A549 (cell line): Measurements from ENCODE around the gene ZNF425. TPM values are rescaled to one million over a fixed set of nuclear protein-coding genes. Genes with fewer than 3 reads are reported as not detected.

Source experiments
- ATAC-seq, 2 experiments: fragments of 200-7000 bp in 1 of 2; fragments of >200 bp in 1 of 2; cut with Nextera tagmentation in 1 of 2; cut with Tn5 transposase in 1 of 2; 3 replicates each; pipeline versions ENCODE4 v1.8.0 to v1.9.1; 2018 to 2020; ENCODE audit warnings: mild to moderate bottlenecking in 1 of 2, moderate library complexity in 1 of 2
- CTCF ChIA-PET: fragments of 300-600 bp; sonication (Branson Sonifier 250); formaldehyde crosslinking; extraction: SDS; loops from one replicate; lab custom pipeline; 2021; ENCODE audit warnings: antibody characterized with exemption, inconsistent platforms; lab: Yijun Ruan, JAX
- POLR2A ChIA-PET: fragments of 350-600 bp; formaldehyde crosslinking; extraction: SDS; loops from one replicate; lab custom pipeline; 2021; ENCODE audit warnings: antibody characterized with exemption, inconsistent platforms; lab: Yijun Ruan, JAX
- DNase-seq, 2 experiments: peaks; one replicate each; pipeline versions ENCODE4 v3.0.0 to v3.0.0-alpha.2; 2011 to 2016; ENCODE audit warnings: low read depth in 1 of 2, low spot score in 1 of 2
- FAIRE-seq: peaks from 2 replicates; lab custom pipeline; 2011; peaks lifted over from hg19 to GRCh38; lab: Jason Lieb, UNC
- H3K27ac ChIP-seq, 2 experiments: fragments of >200 bp; sonication (Bioruptor Twin); formaldehyde crosslinking; 3 replicates each; pipeline ENCODE4 v1.5.1; 2016 to 2017
- H3K4me1 ChIP-seq: fragments of >200 bp; sonication (Bioruptor Twin); formaldehyde crosslinking; 3 replicates; pipeline ENCODE4 v1.6.1; 2016
- H3K4me2 ChIP-seq: fragments of >200 bp; sonication (Bioruptor Twin); formaldehyde crosslinking; 3 replicates; pipeline ENCODE4 v1.6.1; 2016
- H3K4me3 ChIP-seq: fragments of >200 bp; sonication (Bioruptor Twin); formaldehyde crosslinking; 3 replicates; pipeline ENCODE4 v1.5.1; 2016
- H3K9me3 ChIP-seq: fragments of >200 bp; sonication (Bioruptor Twin); formaldehyde crosslinking; 3 replicates; pipeline ENCODE4 v1.6.1; 2016
- ATOH8 ChIP-seq: fragments of 250-450 bp; sonication (Bioruptor Pico); IDR thresholded peaks from 2 replicates; pipeline ENCODE4 v1.5.0; 2020; ENCODE audit warnings: low read depth, mild to moderate bottlenecking, moderate library complexity
- BCL3 ChIP-seq: fragments of >200 bp; sonication (Bioruptor Twin); formaldehyde crosslinking; IDR thresholded peaks from 3 replicates; pipeline ENCODE4 v1.6.1; 2016
- BHLHE40 ChIP-seq: IDR thresholded peaks from 2 replicates; pipeline ENCODE4 v1.6.1; 2012; ENCODE audit warnings: low read depth, low read length, inconsistent platforms
- CBX2 ChIP-seq: fragments of 200-600 bp; sonication (generic); IDR thresholded peaks from 2 replicates; pipeline ENCODE4 v1.6.1; 2016; ENCODE audit warnings: low read depth, mild to moderate bottlenecking, borderline replicate concordance
- CBX8 ChIP-seq: fragments of 200-600 bp; sonication (generic); IDR thresholded peaks from 2 replicates; pipeline ENCODE4 v1.6.1; 2016
- CEBPB ChIP-seq, 2 experiments: fragments of >200 bp in 1 of 2; sonication (Bioruptor Twin) in 1 of 2; formaldehyde crosslinking in 1 of 2; IDR thresholded peaks; 2 replicates each; pipeline ENCODE4 v1.6.1; 2012 to 2016
- E2F6 ChIP-seq: IDR thresholded peaks from 2 replicates; pipeline ENCODE4 v1.6.1; 2012; ENCODE audit warnings: low read depth, borderline replicate concordance
- EP300 ChIP-seq, 2 experiments: fragments of >200 bp; sonication (Bioruptor Twin); formaldehyde crosslinking; IDR thresholded peaks; 2 replicates in 1 of 2; 3 replicates in 1 of 2; pipeline ENCODE4 v1.6.1; 2016 to 2017
- HES2 ChIP-seq: fragments of >200 bp; sonication (Bioruptor Twin); formaldehyde crosslinking; IDR thresholded peaks from 2 replicates; pipeline ENCODE4 v1.6.1; 2016
- HEYL ChIP-seq: fragments of 250-450 bp; sonication (Bioruptor Pico); IDR thresholded peaks from 2 replicates; pipeline ENCODE4 v1.8.0; 2021; ENCODE audit warnings: mild to moderate bottlenecking, moderate library complexity
- HOXB5 ChIP-seq: fragments of 250-450 bp; sonication (Bioruptor Pico); IDR thresholded peaks from 2 replicates; pipeline ENCODE4 v1.5.0; 2020; ENCODE audit warnings: mild to moderate bottlenecking, moderate library complexity
- JUN ChIP-seq, 2 experiments: fragments of >200 bp; sonication (Bioruptor Twin); formaldehyde crosslinking; IDR thresholded peaks; 2 replicates in 1 of 2; 3 replicates in 1 of 2; pipeline ENCODE4 v1.6.1; 2016 to 2017
- KDM1A ChIP-seq: fragments of 200-600 bp; sonication (generic); IDR thresholded peaks from 2 replicates; pipeline ENCODE4 v1.6.1; 2016; ENCODE audit warnings: low read depth, mild to moderate bottlenecking
- KDM5A ChIP-seq: fragments of 200-600 bp; sonication (generic); IDR thresholded peaks from 2 replicates; pipeline ENCODE4 v1.6.1; 2016; ENCODE audit warnings: antibody characterized with exemption, mild to moderate bottlenecking
- MAX ChIP-seq: IDR thresholded peaks from 2 replicates; pipeline ENCODE4 v1.6.1; 2012
- MAZ ChIP-seq: fragments of 150-350 bp; IDR thresholded peaks from 2 replicates; pipeline ENCODE4 v1.6.1; 2014; ENCODE audit warnings: antibody characterized with exemption, low read depth, low read length, borderline replicate concordance
- MYC ChIP-seq: IDR thresholded peaks from 2 replicates; pipeline ENCODE4 v1.6.1; 2012; ENCODE audit warnings: mild to moderate bottlenecking, inconsistent platforms, low read length, improper control_type of control experiment, borderline replicate concordance
- NPAS2 ChIP-seq: fragments of 250-450 bp; sonication (Bioruptor Pico); IDR thresholded peaks from 2 replicates; pipeline ENCODE4 v1.8.0; 2022; ENCODE audit warnings: mild to moderate bottlenecking, moderate library complexity, borderline replicate concordance
- NR3C1 ChIP-seq: fragments of >200 bp; sonication (Bioruptor Twin); formaldehyde crosslinking; IDR thresholded peaks from 3 replicates; pipeline ENCODE4 v1.6.1; 2017
- PBX3 ChIP-seq: IDR thresholded peaks from 2 replicates; pipeline ENCODE4 v1.6.1; 2012
- POLR2AphosphoS2 ChIP-seq: conservative IDR thresholded peaks from 2 replicates; pipeline ENCODE4 v1.6.1; 2012; ENCODE audit warnings: low read length, improper control_type of control experiment, inconsistent platforms
- RARB ChIP-seq: fragments of 250-450 bp; sonication (Bioruptor Pico); IDR thresholded peaks from 2 replicates; pipeline ENCODE4 v1.8.0; 2021; ENCODE audit warnings: mild to moderate bottlenecking, moderate library complexity
- RCOR1 ChIP-seq: fragments of 150-350 bp; IDR thresholded peaks from 2 replicates; pipeline ENCODE4 v1.6.1; 2014; ENCODE audit warnings: antibody characterized with exemption, low read length, low read depth
- REST ChIP-seq: fragments of 200-600 bp; sonication (generic); IDR thresholded peaks from 2 replicates; pipeline ENCODE4 v1.6.1; 2016; ENCODE audit warnings: antibody characterized with exemption, mild to moderate bottlenecking, moderate library complexity
- RFX5 ChIP-seq: fragments of 450-650 bp; IDR thresholded peaks from 2 replicates; pipeline ENCODE4 v1.7.1; 2014; ENCODE audit warnings: antibody characterized with exemption, mild to moderate bottlenecking, moderate library complexity
- SMC3 ChIP-seq: fragments of >200 bp; sonication (Bioruptor Twin); formaldehyde crosslinking; IDR thresholded peaks from 3 replicates; pipeline ENCODE4 v1.6.1; 2018; ENCODE audit warnings: inconsistent platforms
- TP53 ChIP-seq: fragments of 250-450 bp; sonication (Bioruptor Pico); IDR thresholded peaks from 2 replicates; pipeline ENCODE4 v1.5.0; 2021; ENCODE audit warnings: mild to moderate bottlenecking, moderate library complexity
- USF2 ChIP-seq: fragments of 450-650 bp; IDR thresholded peaks from 2 replicates; pipeline ENCODE4 v1.6.1; 2014; ENCODE audit warnings: antibody characterized with exemption
- ZFP36 ChIP-seq: fragments of 450-650 bp; IDR thresholded peaks from 2 replicates; pipeline ENCODE4 v1.6.1; 2014; ENCODE audit warnings: borderline replicate concordance; ENCODE audit not compliant: partially characterized antibody
- ZNF302 ChIP-seq: fragments of 250-450 bp; sonication (Bioruptor Pico); IDR thresholded peaks from 2 replicates; pipeline ENCODE4 v1.9.0; 2021; ENCODE audit warnings: inconsistent platforms, mild to moderate bottlenecking, moderate library complexity
- WGBS: methylation state at CpG from one replicate; pipeline ENCODE4 v1.1.6; 2017; ENCODE audit errors: missing lambda C conversion rate; 5-methylcytosine and 5-hydroxymethylcytosine counted together
- polyA minus RNA-seq: library from RNA; depleted of rRNA, polyadenylated mRNA; stranded (reverse); fragments of >200 nt; gene quantifications from 2 replicates; pipeline ENCODE4 v1.2.3, GENCODE V29; 2011; rRNA and poly(A)+ RNA removed
- polyA plus RNA-seq, 4 experiments: library from polyadenylated mRNA; depleted of rRNA in 3 of 4; stranded (reverse); fragments of >200 nt; fragmentation: RNase III in 1 of 4; extraction: RNeasy Plus Mini Kit Qiagen cat#74134 plus additional on column Dnase treatment in 1 of 4; gene quantifications; 2 replicates in 3 of 4; 3 replicates in 1 of 4; pipeline ENCODE4 v1.2.3, GENCODE V29; 2011 to 2017

ZNF425 gene
- polyA plus RNA-seq (2011; rRNA removed) (0.80 and 1.0 TPM in 2 replicates), polyA plus RNA-seq (2017; fragmentation: RNase III; extraction: RNeasy Plus Mini Kit Qiagen cat#74134 plus additional on column Dnase treatment) (1.6 to 2.2 TPM (median 1.6 TPM) in 3 replicates), polyA minus RNA-seq (1.2 and 1.4 TPM in 2 replicates)
- polyA plus RNA-seq (2012; cell fraction: cytosol; rRNA removed), result 0.24 and 0.32 TPM in 2 replicates
- polyA plus RNA-seq (2012; cell fraction: nucleus; rRNA removed), result 0.23 and 0.24 TPM in 2 replicates

- ATAC-seq, result peak; percentile 85 to 91
- CTCF ChIA-PET, result interaction anchor here (0.5 to 7.6 kb wide), 32 partner anchors 8 to 334 kb away, joined by 3 to 84 read pairs (median 4); partner anchors contain the start of genes ZNF282, ZNF398 and ZNF777
- H3K9me3 ChIP-seq, result peaks cover 5% of the 10 kb centered on the region; the same call in 1 of the 3 replicates
- H3K27ac ChIP-seq, result peak within 1 kb of the TSS; percentile 95 to 96
- under 1% methylated on average over 35 of the region's 72 CpGs for WGBS
- POLR2A ChIA-PET, result interaction anchor here (0.6 to 1.6 kb wide), 12 partner anchors 9 to 335 kb away, joined by 3 to 11 read pairs (median 4); partner anchors contain the start of genes ZNF282, ZNF398, ZNF777 and ZNF783
- peaks cover 14% of the 10 kb centered on the region for H3K4me1 ChIP-seq
- FAIRE-seq, result no peak
- H3K4me2 ChIP-seq, result peak within 1 kb of the TSS; percentile 97
- peak; percentile 89 to 94 for DNase-seq
- H3K4me3 ChIP-seq, result peak within 1 kb of the TSS; percentile 99
- no peak for TF ChIP-seq POLR2AphosphoS2
- TF ChIP-seq RFX5, result no peak
- TF ChIP-seq RARB (CRISPR knock-in tag), result no peak
- TF ChIP-seq BHLHE40, result no peak
- no peak for TF ChIP-seq EP300 (IDR thresholded peaks at IDR 0.05)
- no peak for TF ChIP-seq CBX2
- no peak; a peak in 1 of 4 replicates for TF ChIP-seq CEBPB (IDR thresholded peaks at IDR 0.05)
- TF ChIP-seq BCL3, result peak; percentile 77; the same call in 2 of the 3 replicates
- no peak; the same call in 1 of the 2 replicates for TF ChIP-seq ATOH8
- TF ChIP-seq ZFP36, result no peak
- TF ChIP-seq HES2, result no peak
- peak; percentile 61; the same call in 1 of the 2 replicates for TF ChIP-seq MAZ
- peak; percentile 86 for TF ChIP-seq MAX
- peak; percentile 43; the same call in 1 of the 2 replicates for TF ChIP-seq MYC
- TF ChIP-seq ZNF302 (CRISPR knock-in tag), result no peak
- peak; percentile 61 to 92; a peak in 4 of 5 replicates for TF ChIP-seq JUN (IDR thresholded peaks at IDR 0.05)
- TF ChIP-seq NR3C1, result no peak
- no peak for TF ChIP-seq USF2
- no peak for TF ChIP-seq NPAS2 (CRISPR knock-in tag)
- TF ChIP-seq KDM5A, result no peak
- peak; percentile 24; the same call in 1 of the 2 replicates for TF ChIP-seq TP53 (CRISPR knock-in tag)
- TF ChIP-seq RCOR1, result no peak
- TF ChIP-seq CBX8, result no peak
- no peak for TF ChIP-seq KDM1A
- TF ChIP-seq HEYL (CRISPR knock-in tag), result no peak
- TF ChIP-seq HOXB5 (CRISPR knock-in tag), result 0 out of 2 replicates have a peak, but pooled peaks have one; percentile 27
- TF ChIP-seq PBX3, result peak; percentile 75
- no peak; the same call in 1 of the 2 replicates for TF ChIP-seq REST
- no peak for TF ChIP-seq E2F6
- TF ChIP-seq SMC3, result peak; percentile 53
These were observed at the start of gene ZNF425 for GRCh38 chr7:149125863-149126661. TSS of gene ZNF425 (minus strand) at chr7:149126324. CDS start at chr7:149126213, 111 bp downstream.
